Superior temporal gyrus (tissue), 1 donor: ENCODE measurements around the gene GID4.
A peak's percentile ranks its signal among the peaks of the same experiment; 100 is the strongest.

Source experiments
- DNase-seq: peaks from one replicate; pipeline ENCODE4 v3.0.0-alpha.2; 2016; ENCODE audit errors: extremely low spot score

The GID4 gene

DNA sequence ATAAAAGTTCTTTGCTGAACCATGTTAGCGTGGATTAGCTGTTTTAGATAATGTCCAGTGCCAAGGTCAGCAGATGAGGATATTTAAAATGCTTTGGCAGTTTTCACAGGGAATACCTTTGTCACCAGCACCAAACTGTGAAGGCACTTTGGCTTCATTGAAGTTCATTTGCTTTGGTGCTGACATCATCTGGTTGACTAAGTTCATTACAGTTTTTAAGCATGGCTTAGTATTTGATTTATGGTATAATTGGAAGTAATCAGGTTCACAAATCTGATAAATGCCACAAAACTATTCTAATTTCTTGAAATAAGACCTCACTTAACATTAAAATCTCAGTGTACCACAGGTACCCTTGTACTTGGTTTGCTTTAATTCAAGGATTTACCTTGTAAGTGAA, 4.3 kb downstream of the GID4 start:
- DNase-seq = peak; percentile 70

DNA sequence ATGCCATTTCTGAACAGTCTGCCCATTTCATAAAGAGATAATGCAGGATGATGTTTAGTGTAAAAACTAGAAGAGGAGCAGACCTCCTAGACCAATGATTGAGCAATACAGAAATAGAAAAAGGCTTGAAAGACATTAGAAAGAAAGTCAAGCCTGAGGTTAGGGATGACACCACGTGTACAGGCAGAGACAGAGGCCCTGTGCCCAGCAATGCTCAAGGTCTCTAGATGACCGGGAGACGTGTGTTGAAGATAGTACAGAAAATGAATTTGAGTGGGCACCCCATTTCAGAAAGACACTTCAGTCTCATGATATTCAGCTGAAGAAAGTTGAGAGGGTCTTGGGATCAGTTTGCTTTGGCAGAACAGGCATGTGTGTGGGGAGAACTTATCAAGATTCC, 5.4 kb downstream of the GID4 start:
- DNase-seq = no peak

DNA sequence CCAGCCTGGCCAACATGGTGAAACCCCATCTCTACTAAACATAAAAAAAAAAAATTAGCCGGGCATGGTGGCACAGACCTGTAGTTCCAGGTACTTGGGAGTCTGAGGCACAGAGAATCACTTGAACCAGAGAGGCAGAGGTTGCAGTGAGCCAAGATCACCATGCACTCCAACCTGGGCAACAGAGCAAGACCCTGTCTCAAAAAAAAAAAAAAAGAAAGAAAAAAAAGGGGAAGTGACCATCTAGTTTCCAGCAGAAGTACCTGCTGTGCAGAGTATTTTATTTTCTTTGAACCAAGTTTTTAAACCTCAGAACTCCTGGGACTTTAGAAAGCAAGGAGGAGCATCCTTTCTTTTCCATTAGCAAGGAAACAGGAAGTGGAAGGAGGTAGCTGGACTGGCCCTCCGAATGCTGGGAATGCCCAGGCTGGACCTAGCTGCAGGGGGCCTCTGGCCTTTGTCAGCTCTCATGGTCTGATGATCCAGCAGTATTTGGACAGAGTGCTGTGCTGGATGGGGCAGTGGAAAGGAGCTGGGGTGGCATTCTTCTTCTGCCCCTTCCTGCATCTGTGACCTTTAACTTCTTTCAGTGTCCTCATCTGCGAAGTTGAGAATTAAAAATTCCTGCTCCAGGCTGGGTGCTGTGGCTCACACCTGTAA, 6.6 kb downstream of the GID4 start:
- no peak for DNase-seq

DNA sequence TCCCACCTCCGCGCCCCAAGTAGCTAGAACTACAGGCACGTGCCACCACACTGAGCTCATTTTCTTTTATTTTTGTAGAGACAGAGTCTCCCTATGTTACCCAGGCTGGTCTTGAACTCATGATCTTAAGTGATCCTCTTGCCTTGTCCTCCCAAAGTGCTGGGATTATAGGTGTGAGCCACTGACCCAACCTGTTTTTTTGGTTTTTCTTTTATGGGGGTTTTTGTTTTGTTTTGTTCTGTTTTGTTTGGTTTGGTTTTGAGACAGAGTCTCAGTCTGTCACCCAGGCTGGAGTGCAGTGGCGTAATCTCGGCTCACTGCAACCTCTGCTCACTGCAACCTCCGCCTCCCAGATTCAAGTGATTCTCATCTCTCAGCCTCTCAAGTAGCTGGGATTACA, 16.4 kb downstream of the GID4 start:
- no peak for DNase-seq

DNA sequence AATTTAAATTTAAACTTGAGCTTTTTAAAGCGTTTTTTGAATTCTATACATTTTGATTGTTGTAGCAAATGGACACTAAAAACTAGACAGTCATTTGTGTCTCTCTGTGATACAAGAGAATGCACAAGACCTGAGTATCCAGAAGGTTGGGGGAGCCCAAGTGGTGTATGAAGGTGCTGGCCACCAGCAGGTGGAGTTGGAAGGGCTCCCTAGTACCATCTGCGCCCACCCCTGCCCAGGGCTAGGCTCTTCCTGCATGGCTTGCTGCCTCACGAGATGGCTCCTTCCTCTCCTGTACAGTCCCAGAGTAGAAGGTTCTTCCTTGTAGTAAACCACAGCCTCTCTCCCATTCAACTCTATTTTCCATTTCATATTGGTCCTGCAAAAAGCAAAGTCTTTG, 17.0 kb downstream of the GID4 start:
- DNase-seq = no peak

DNA sequence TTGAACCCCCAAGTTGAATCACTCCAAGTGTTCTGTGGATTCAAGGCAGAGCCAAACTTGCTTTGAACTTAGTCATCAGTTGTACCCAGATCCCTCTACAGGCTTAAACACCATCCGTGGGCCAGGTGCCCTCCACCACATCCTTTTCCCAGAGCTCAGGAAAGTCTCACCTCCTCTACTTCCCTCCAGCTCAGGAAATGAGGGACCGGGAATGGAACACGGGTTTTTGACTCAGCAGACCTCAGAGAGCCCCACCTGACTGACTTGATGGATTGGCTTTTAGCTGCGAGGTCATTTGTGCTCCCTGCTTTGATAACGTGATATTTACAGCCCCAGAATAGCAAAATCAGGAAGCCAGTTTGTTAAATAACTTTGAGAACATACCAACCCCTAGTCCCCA, 20.1 kb downstream of the GID4 start:
- DNase-seq = no peak

DNA sequence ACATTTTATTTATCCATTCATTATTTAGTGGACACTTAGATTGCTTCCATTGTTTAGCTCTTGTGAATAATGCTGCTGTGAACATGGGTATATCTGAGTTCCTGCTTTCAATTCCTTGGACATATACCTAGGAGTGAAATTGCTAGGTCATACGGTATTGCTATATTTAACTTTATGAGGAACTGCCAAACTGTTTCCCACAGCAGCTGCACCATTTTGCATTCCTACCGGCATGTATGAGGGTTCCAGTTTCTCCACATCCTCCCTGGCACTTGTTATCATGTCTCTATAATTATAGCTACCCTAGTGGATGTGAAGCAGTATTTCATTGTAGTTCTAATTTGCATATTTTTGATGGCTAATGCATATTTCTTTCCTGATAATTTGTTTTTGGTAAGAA, 24.8 kb downstream of the GID4 start:
- DNase-seq = no peak

DNA sequence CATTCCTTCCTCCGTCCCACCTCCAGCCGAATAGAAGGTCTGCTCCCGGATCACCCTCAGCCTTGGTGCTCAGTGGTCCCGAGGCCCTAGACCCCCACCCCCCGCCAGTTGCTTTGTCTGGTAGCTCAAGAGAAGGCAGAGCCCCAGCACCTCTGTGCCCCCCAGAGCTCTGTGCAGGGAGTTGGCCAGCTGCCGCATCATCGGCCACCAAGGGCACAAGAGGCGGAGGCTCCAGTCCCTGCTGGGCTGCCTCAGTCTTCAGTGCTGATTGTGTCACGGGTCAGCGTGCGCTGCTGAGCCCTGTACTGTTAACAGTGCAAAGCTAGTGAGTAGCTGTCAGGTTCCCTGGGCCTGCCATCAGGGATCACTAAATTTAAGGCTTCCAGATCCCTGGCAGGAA, 26.3 kb downstream of the GID4 start:
- no peak for DNase-seq

DNA sequence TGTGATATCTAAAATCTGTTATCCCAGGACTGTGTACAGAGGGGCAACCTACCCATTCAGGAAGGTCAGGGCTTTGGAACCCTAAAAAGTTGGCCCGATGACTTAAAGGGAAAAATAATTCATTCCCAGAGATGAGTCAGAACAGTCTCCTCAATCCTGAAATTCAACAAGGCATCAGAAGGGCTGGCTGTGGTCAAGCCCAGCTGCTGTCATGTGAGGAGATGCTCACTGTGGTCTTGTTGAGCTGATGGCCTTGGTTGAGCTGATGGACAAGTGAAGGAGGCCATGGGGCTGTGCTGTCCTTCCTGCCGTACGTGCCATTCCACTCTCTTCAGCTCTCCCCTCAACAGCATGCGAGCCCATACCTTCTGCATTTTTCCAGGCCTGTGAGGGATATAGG, 27.7 kb downstream of the GID4 start:
- DNase-seq = no peak

DNA sequence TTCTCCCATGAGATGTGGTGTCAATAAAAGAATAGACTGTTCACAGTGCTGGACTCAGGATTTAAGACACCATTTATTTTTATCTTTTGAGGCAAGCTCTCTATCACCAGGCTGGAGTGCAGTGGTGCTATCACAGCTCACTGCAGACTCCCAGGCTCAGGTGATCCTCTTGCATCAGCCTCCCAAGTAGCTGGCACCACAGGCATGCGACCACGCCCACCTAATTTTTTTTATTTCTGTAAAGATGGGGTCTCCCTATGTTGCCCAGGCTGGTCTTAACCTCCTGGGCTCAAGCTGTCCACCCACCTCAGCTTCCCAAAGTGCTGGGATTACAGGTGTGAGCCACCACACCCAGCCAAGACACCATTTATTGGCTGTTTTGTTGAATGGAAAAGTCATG, 29.9 kb downstream of the GID4 start:
- DNase-seq = no peak

DNA sequence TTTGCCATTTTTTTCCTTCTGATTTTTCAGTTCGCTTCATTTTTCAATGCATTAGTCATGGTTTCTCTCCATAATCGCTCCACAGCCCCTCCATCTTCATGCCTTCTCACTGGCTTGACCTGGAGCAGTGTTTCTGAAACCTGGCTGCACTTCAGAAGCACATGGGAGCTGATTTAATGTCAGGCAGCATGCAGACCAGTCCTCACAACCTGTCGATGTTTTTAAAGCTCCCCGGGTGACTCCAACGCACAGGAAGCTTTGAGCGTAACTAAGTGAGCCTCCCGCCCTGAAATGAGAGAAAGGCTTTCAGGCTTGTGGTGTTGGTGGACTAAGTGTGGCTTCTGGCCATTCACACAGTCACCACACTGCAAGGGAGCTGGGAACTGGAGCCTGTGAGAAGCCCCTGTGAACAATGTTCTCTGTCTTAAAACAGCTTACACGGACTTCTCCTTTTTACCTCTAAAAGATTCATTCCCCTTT, 31.7 kb downstream of the GID4 start:
- no peak for DNase-seq

DNA sequence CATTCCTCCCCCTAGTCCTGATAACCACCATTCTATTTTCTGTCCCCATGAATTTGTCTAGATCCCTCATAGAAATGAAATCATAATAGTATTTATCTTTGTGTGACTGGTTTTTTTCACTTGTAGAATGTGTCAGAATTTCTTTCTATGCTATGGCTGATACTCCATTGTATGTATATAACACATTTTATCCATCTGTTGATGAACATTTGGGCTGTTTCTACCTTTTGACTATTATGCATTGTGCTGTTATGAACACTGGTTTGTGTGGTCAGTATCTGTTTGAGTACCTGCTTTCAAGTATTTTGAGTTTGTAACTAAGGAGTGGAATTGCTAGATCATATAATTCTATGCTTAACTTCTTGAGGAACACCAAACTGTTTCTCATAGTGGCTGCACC, 32.5 kb downstream of the GID4 start:
- no peak for DNase-seq

DNA sequence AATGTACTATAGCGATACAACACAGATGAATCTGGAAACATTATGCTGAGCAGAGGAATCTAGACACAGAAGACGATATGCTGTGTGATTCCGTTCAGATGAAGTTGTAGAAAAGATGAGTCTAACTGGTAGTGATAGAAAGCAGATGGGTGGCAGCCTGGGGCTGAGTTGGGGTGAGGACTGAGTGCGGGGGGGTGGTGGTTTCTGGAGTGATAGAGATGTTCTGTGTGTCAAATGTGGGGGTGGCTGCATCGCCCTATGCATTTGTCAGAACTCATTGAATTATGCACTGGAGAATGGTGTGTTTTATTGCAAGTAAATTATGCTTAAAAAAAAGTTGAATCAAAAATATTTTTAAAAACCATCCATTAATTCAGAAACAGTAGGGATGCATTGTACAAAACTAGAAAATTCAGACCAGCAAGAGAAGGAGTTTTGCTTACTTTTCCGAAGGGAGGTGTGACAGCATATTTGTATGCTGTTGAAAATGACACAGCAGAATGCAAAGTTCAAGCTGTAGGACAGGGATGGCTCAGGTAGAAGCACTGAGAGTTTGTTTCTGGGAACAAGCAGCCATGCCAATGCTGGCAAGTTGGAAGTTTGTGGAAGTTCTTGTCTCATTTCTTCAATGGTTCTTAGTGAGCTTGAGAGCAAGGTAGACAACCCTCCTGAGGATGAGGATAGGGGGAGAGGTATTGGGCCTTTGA, 35.5 kb downstream of the GID4 start:
- DNase-seq = no peak

DNA sequence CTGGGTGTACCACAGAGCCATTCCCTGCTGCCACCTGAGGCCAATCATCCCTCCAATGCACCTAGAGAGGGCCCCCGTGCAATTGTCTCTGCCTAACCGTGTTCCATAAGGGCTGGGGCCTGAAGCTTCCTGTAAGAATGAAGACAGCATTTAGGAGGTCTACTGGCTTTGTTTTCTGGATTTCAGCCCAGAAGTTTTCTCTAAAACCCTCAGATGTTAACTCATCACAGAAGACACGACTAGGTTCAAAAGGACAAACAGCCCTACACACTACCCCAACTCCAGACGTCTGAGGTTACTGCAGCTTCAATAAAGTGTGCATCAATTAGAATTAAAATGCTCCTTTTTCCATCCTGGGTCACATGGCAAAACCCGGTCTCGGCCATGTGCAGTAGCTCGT, 37.7 kb downstream of the GID4 start:
- DNase-seq = no peak

DNA sequence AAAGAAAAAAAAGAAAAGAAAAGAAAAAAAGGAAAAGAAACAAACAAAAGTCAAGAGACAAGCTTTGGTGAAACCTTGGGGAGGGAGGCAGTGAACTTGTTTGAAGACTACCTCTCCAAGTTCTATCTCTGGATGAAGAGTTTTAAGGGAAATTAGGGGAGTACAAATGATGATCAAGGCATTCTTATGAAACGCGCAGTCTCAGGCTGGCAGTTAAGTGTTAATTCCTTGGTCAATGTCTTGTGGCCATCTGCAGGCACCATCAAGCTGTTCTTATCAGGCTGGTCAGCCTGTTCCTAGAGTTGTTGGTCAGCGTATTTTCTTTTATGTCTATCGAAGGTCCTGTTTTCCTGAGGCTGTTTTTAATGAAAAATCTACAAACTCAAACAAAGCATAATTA, 40.3 kb downstream of the GID4 start:
- DNase-seq = no peak

DNA sequence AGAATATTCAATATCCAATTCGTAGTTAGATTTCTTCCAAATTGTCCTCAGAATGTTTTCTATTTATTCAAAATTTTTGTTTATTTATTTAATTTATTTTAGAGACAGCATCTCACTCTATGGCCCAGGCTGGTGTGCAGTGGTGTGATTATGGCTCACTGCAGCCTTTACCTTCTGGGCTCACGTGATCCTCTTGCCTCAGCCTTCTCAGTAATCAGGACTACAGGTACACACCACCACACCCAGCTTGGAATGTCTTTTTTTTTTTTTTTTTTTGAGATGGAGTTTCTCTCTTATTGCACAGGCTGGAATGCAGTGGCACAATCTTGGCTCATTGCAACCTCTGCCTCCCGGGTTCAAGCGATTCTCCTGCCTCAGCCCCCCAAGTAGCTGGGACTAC, 45.0 kb downstream of the GID4 start:
- no peak for DNase-seq

DNA sequence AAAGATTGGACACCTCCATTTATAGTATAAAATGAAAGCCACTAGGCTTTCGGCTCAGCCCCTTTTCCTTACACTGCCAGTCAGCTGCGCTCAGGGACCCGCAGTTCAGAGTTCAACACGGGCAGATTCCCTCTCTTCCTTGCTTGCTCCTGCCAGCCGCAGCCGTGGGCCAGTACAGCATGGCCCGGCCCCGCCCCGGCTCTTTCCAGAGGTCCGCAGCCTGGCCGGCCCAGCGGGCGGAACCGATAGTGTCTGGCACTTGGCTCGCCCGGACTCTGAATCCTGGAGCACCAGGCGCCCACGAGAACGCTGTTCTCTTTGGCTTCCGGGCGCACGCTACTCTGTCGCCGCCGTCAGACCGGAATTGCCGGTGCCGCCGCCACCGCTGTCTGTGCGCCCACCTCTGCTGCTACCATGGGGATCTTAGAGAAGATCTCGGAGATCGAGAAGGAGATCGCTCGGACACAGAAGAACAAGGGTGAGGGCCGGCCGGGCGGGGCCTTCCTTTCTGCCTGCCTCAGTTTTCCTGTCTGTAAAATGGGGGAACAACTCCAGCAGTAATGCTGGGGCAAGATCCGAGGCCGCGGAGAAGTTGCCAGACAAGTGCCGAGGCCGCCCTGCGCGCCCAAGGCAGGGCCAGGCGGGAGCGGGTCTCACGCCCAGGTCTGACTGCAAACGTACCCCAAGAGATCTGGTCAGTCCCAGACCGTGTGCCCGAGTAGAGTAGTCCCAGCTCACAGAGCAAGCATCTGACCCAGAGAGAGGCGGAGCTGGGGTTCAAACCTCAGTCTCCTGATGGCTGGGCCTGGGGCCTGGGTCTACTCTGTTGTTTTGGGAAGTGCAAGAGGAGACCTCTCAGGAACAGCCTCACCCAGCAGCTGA, 48.6 kb downstream of the GID4 start, which contains the start of gene DRG2:
Gene DRG2 (plus strand): TSS at position 339 of the 882 bp plus-strand sequence. CDS start 76 bp downstream, at position 415.
- DNase-seq = peak; percentile 92

DNA sequence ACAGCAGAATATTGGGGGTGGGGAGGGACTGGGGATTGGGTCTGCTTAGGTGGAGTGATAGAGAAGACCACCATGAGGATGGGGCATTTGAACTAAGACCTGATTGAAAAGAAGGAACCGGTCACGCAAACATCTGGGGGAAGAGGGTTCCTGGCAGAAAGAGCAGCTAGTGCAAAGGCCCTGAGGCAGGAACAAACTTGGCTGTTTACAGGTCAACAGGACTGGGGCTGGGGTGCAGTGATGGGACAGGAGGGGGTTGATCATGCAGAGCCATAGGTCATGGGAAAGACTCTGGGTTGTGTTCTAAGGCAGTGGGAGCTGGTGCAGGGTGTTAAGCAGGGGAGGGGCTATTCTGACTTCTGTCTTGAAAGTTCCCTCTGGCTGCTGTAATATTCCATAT, 50.4 kb downstream of the GID4 start:
- no peak for DNase-seq

DNA sequence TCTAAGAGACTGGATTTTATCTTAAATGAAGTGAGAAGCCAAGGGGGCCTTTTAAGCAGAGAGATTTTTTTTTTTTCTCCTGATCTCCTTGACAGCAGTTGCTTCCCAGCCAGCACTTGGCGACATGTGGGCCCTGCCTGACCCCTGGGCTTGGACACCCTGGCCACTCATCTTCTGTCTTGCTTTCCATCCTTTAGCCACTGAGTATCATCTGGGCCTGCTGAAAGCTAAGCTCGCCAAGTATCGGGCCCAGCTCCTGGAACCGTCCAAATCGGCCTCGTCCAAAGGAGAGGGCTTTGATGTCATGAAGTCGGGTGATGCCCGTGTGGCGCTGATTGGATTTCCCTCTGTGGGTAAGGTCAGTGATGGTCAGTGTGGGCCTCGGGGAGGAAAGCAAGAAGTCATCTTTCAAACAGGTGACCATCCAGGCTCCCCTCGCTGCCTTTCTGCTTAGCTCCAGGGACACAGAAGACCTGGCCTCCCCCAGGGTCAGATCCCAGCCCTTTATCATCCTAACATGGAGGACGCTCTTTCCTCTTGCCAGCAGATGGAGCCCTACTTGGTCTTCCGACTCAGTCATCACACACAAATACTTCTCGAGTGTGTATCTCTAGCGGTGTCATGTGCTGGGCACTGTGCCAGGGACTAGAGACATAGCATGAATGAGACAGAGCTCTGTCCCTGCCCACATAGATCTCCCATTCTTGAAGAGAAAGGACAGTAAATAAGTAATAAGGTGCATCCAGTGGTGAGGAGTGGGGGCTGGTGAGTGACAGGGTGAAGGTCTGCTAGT, 54.6 kb downstream of the GID4 start:
- peak; percentile 11 for DNase-seq

DNA sequence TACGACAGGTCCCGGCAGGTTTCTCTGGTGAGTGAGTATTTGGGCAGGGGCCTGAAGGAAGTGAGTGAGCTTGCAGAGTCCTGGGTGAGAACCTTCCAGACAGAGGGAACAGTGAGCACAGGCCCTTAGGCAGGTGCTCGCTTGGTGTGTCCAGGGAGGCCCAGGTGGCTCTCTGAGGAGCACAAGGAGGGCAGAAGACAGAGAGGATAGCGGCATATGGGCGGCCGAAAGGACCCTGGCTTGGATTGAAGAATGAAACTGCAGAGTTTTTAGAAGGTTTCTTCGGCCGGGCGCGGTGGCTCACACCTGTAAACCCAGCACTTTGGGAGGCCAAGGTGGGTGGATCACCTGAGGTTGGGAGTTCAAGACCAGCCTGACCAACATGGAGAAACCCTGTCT, 55.2 kb downstream of the GID4 start:
- no peak for DNase-seq

DNA sequence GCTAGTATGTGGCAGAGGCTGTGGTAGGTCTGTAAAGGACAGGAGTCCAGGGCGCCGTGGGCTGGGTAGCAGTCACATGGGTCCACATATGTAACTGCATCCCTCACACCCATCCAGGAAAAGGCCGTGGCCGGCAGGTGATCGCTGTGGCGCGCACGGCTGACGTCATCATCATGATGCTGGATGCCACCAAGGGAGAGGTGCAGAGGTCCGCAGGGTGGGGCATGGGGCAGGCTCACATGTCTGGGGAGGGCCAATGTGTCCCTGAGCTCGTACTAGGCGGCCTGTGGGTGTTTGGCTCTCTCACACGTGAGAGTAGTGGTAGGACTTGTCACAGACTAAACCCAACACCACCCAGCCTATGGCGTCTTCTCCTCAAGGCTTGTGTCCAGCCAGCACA, 60.3 kb downstream of the GID4 start:
- DNase-seq = no peak

DNA sequence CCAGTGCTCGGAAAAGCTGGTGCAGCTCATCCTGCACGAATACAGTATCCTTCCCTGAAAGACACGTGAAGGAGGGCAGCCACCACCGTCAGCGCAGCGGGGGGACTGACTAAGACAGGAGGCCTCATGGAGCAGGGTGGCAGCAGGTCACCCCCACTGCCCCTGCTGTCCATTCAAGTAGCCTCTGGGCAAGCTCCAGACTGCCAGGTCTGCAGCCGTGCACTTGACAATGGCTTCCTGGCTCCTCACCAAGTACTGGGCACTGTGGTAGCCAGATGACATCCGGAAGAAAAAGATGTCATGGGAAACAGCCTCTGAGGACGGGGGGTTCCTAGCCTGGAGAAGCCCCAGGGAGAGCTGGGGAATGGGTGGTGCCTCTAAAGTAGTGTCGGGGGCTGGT, 61.4 kb downstream of the GID4 start:
- DNase-seq = no peak
